ENCODE results near the gene SSBP4.
"Not testable (repeated sequence)": the region's sequence is repeated elsewhere in the genome, so short reads cannot be mapped to it uniquely, and the experiment has no call there.

SSBP4 gene

DNA sequence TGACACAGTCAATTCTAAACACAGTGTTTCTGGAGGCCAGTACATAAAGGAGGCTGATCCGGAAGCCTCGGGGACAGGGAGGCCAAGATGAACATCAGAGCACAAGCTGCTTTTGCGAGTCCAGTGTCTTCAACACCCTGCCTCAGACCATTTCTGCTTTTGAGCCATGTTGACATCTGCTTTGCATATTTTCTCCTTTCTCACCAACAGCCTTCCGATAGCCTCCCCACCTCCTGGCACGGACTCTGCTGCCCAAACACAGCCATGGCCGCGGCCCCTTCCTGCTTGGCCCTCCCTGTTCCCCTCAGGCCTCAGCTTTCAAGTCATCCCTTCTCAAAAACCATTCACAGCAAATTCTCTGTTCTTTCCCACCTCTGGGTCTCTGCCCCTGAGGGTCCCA lies 25.4 kb upstream of the SSBP4 start:
- no peaks in the 10 kb centered on the region for H3K9me3 ChIP-seq (ENCODE audit: control insufficient read depth, insufficient read depth, low read length)
- H3K27ac ChIP-seq (ENCODE audit: low read length): no peak overlapping the region
- WGBS (ENCODE audit: insufficient coverage, insufficient read length): no CpG with 5 or more reads among the region's 7 CpGs

DNA sequence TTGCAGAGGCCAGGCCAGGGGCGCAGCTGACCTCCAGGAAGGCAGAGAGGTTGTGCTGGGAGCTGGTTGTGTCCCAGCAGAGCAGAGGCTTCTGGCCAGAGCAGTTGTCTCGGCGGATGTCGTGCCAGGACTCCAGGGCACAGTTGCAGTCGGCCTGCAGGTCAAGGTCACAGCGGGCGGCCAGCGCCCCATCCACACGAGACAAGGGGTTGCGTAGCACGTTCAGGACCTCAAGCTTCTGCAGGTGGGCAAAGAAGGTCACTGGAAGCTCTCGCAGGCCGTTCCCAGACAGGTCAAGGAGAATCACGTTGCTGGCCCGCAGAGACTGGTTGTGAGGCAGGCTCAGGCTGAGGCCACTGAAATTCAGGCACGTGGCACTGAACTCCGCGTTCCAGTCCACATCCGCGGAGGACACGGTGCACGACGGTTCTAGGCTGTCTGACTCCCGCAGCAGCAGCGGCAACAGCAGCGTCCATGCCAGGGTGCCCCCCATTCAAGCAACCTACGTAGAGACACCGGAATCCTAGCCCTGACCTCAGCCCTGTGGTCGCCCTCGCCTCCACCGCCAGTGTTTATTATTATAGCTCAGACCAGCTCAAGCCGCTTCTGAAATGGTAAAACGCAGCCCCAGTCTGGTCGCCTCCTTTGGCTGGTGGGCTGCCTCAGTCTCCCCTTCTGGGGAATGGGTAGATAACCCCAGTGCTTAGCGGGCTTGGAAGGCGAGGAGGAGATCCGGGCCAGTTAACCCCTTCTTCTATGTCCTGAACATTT lies 22.5 kb upstream of the SSBP4 start:
- Histone ChIP-seq H3K27me3 (ENCODE audit: control insufficient read depth, insufficient read depth, low read length) (no peaks in the 10 kb centered on the region), H3K9me3 (ENCODE audit: control insufficient read depth, insufficient read depth, low read length) (no peaks in the 10 kb centered on the region), H3K27ac (ENCODE audit: low read length) (no peak overlapping the region), H3K36me3 (ENCODE audit: control insufficient read depth, insufficient read depth, low read length) (no peaks in the 10 kb centered on the region), H3K4me3 (ENCODE audit: low read length) (no peak overlapping the region), H3K4me1 (ENCODE audit: control insufficient read depth, insufficient read depth, low read length) (peaks cover 3% of the 10 kb centered on the region)
- no CpG with 5 or more reads among the region's 37 CpGs for WGBS (ENCODE audit: insufficient coverage, insufficient read length)
- DNase-seq (ENCODE audit: low read depth, low spot score): no peak

More for the DNA sequence above, 25.4 kb upstream of the SSBP4 start:
- DNase-seq (ENCODE audit: low read depth, low spot score): no peak
- Histone ChIP-seq H3K36me3 (ENCODE audit: control insufficient read depth, insufficient read depth, low read length) (no peaks in the 10 kb centered on the region), H3K4me1 (ENCODE audit: control insufficient read depth, insufficient read depth, low read length) (peaks cover 3% of the 10 kb centered on the region), H3K4me3 (ENCODE audit: low read length) (no peak overlapping the region), H3K27me3 (ENCODE audit: control insufficient read depth, insufficient read depth, low read length) (no peaks in the 10 kb centered on the region)

DNA sequence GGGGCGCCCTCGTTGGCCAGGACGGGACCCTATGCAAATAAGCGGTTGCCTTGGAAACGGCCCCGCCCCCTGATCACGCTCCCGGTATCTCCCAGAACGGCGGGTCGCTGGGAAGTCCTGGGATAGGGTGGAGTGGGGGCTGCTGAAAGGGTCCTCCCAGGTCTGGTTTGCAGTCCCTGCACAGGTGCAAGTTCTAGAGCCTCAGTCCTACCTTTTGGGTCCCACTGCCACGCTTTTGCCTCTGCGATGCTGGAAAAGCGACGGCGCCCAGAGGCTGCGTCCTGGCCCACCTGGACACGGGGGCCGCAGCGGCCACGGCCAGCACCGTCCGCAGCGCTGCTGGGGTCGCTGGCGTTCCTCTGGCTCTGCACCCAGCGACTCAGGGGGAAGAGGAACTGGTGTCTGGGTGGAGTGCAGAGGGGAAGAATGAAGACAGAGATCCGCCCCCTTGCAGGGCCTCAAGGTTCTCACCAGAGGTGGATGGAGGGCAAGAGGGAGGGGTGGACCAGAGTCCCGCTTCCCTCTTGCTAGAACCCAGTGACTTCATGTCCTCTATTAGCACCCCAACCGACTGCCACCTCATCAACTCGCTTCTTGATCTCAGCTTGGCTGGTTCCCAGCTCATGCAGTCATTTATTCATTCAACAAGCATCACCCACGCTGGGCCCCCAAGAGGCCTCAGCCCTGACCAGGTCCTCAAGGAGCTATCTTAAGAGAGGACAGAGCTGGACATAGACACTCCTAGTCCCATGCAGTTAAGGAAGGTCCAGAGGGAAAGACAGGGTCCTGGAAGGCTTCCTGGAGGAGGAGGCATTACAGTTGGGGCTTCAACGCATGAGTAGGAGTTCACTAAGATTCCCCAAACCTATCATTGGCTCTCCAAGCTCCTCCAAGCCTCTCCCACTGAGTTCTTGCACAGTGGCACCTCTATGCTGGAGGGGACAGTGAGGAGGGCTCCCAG lies 21.7 kb upstream of the SSBP4 start, which contains the start of gene LRRC25:
TSS of gene LRRC25 (minus strand) at position 381 of the 961 bp plus-strand sequence. CDS start 659 bp downstream, outside the sequence.
- no peaks in the 10 kb centered on the region for H3K9me3 ChIP-seq (ENCODE audit: control insufficient read depth, insufficient read depth, low read length)
- H3K27ac ChIP-seq (ENCODE audit: low read length): no peak within 1 kb of the TSS
- H3K27me3 ChIP-seq (ENCODE audit: control insufficient read depth, insufficient read depth, low read length): no peaks in the 10 kb centered on the region
- no peaks in the 10 kb centered on the region for H3K36me3 ChIP-seq (ENCODE audit: control insufficient read depth, insufficient read depth, low read length)
- WGBS (ENCODE audit: insufficient coverage, insufficient read length): no CpG with 5 or more reads among the region's 33 CpGs
- peaks cover 3% of the 10 kb centered on the region for H3K4me1 ChIP-seq (ENCODE audit: control insufficient read depth, insufficient read depth, low read length)
- H3K4me3 ChIP-seq (ENCODE audit: low read length): peak within 1 kb of the TSS; percentile 15; the same call in 1 of the 2 replicates
- DNase-seq (ENCODE audit: low read depth, low spot score): no peak

GRCh38 chr19:18399008-18399407 lies 20.2 kb upstream of the SSBP4 start:
- Histone ChIP-seq H3K36me3 (ENCODE audit: control insufficient read depth, insufficient read depth, low read length) (no peaks in the 10 kb centered on the region), H3K27ac (ENCODE audit: low read length) (no peak overlapping the region), H3K4me1 (ENCODE audit: control insufficient read depth, insufficient read depth, low read length) (peaks cover 3% of the 10 kb centered on the region), H3K27me3 (ENCODE audit: control insufficient read depth, insufficient read depth, low read length) (no peaks in the 10 kb centered on the region), H3K4me3 (ENCODE audit: low read length) (no peak overlapping the region), H3K9me3 (ENCODE audit: control insufficient read depth, insufficient read depth, low read length) (no peaks in the 10 kb centered on the region)
- no CpG with 5 or more reads among the region's 6 CpGs for WGBS (ENCODE audit: insufficient coverage, insufficient read length)
- no peak for DNase-seq (ENCODE audit: low read depth, low spot score)

GRCh38 chr19:18401580-18402112 lies 17.6 kb upstream of the SSBP4 start:
- no peak for DNase-seq (ENCODE audit: low read depth, low spot score)
- no CpG with 5 or more reads among the region's 7 CpGs for WGBS (ENCODE audit: insufficient coverage, insufficient read length)
- H3K27ac ChIP-seq (ENCODE audit: low read length): no peak overlapping the region

DNA sequence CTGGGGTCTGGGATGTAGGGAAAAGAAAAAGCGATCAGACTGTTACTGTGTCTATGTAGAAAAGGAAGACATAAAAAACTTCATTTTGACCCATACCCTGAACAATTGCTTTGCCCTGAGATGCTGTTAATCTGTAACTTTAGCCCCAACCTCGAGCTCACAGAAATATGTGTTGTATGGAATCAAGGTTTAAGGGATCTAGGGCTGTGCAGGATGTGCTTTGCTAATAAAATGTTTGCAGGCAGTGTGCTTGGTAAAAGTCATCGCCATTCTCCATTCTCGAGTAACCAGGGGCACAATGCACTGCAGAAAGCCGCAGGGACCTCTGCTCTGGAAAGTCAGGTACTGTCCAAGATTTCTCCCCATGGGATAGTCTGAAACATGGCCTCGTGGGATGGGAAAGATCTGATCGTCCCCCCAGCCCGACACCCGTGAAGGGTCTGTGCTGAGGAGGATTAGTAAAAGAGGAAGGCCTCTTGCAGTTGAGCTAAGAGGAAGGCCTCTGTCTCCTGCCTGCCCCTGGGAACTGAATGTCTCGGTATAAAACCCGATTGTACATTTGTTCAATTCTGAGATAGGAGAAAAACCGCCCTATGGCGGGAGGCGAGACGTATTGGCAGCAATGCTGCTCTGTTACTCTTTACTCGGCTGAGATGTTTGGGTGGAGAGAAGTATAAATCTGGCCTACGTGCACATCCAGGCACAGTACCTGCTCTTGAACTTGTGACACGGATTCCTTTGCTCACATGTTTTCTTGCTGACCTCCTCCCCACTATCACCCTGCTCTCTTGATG lies 16.5 kb upstream of the SSBP4 start:
- not testable (repeated sequence) for H3K9me3 ChIP-seq (ENCODE audit: control insufficient read depth, insufficient read depth, low read length); DNase-seq (ENCODE audit: low read depth, low spot score); H3K36me3 ChIP-seq (ENCODE audit: control insufficient read depth, insufficient read depth, low read length); H3K27me3 ChIP-seq (ENCODE audit: control insufficient read depth, insufficient read depth, low read length); H3K4me1 ChIP-seq (ENCODE audit: control insufficient read depth, insufficient read depth, low read length); H3K4me3 ChIP-seq (ENCODE audit: low read length); H3K27ac ChIP-seq (ENCODE audit: low read length)
- no CpG with 5 or more reads among the region's 18 CpGs for WGBS (ENCODE audit: insufficient coverage, insufficient read length)

More at GRCh38 chr19:18401580-18402112, 17.6 kb upstream of the SSBP4 start:
- no peak overlapping the region for H3K4me3 ChIP-seq (ENCODE audit: low read length)
- H3K4me1 ChIP-seq (ENCODE audit: control insufficient read depth, insufficient read depth, low read length): peaks cover 3% of the 10 kb centered on the region
- no peaks in the 10 kb centered on the region for H3K27me3 ChIP-seq (ENCODE audit: control insufficient read depth, insufficient read depth, low read length)
- H3K36me3 ChIP-seq (ENCODE audit: control insufficient read depth, insufficient read depth, low read length): no peaks in the 10 kb centered on the region
- H3K9me3 ChIP-seq (ENCODE audit: control insufficient read depth, insufficient read depth, low read length): no peaks in the 10 kb centered on the region

GRCh38 chr19:18405754-18406153 lies 13.4 kb upstream of the SSBP4 start:
- H3K27ac ChIP-seq (ENCODE audit: low read length); H3K27me3 ChIP-seq (ENCODE audit: control insufficient read depth, insufficient read depth, low read length); DNase-seq (ENCODE audit: low read depth, low spot score); H3K4me3 ChIP-seq (ENCODE audit: low read length); H3K36me3 ChIP-seq (ENCODE audit: control insufficient read depth, insufficient read depth, low read length); H3K4me1 ChIP-seq (ENCODE audit: control insufficient read depth, insufficient read depth, low read length); H3K9me3 ChIP-seq (ENCODE audit: control insufficient read depth, insufficient read depth, low read length): not testable (repeated sequence)
- no CpG with 5 or more reads among the region's 11 CpGs for WGBS (ENCODE audit: insufficient coverage, insufficient read length)

DNA sequence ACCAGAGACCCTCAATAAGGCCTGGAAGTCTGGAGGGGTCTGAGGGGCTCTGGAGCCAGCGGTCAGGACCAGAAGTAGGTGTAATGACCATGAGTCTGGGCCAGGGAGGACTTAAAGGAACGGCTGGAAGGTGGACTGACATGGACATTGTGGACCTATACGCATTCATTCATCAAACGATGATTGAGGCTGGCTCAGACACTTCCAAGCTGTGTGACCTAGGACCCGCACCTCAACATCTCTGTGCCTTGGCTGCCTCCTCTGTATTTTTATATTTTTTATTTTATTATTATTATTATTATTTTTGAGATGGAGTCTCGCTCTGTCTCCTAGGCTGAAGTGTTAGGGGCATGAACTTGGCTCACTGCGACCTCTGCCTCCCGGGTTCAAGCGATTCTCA lies 12.4 kb upstream of the SSBP4 start:
- H3K27ac ChIP-seq (ENCODE audit: low read length): no peak overlapping the region
- no peaks in the 10 kb centered on the region for H3K9me3 ChIP-seq (ENCODE audit: control insufficient read depth, insufficient read depth, low read length)
- WGBS (ENCODE audit: insufficient coverage, insufficient read length): no CpG with 5 or more reads among the region's 9 CpGs
- no peak overlapping the region for H3K4me3 ChIP-seq (ENCODE audit: low read length)
- H3K27me3 ChIP-seq (ENCODE audit: control insufficient read depth, insufficient read depth, low read length): no peaks in the 10 kb centered on the region
- DNase-seq (ENCODE audit: low read depth, low spot score): no peak
- H3K36me3 ChIP-seq (ENCODE audit: control insufficient read depth, insufficient read depth, low read length): no peaks in the 10 kb centered on the region
- H3K4me1 ChIP-seq (ENCODE audit: control insufficient read depth, insufficient read depth, low read length): no peaks in the 10 kb centered on the region

DNA sequence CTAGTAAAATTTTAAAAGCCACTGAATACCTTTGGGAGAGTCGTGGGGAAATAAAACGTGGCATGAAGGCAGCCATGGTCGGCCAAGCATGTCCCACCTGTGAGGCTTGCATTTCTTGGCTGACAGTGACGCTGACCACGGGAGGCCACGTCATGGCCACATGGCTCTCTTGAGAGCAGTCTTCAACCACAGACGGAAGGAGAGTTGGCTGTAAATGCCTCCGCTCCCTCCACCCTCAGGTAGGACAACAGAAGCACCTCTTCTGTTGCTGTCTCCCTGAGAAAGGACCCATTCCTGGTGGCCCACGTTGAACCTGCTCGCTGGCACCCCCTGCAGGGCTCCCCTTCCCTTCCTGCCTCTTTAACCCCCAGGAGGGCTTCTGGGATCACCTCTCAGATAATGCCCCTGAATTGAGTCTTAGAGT lies 11.1 kb upstream of the SSBP4 start:
- no peak overlapping the region for H3K4me3 ChIP-seq (ENCODE audit: low read length)
- no peaks in the 10 kb centered on the region for H3K4me1 ChIP-seq (ENCODE audit: control insufficient read depth, insufficient read depth, low read length)
- H3K27ac ChIP-seq (ENCODE audit: low read length): no peak overlapping the region
- no peaks in the 10 kb centered on the region for H3K36me3 ChIP-seq (ENCODE audit: control insufficient read depth, insufficient read depth, low read length)
- WGBS (ENCODE audit: insufficient coverage, insufficient read length): no CpG with 5 or more reads among the region's 10 CpGs
- H3K27me3 ChIP-seq (ENCODE audit: control insufficient read depth, insufficient read depth, low read length): no peaks in the 10 kb centered on the region
- DNase-seq (ENCODE audit: low read depth, low spot score): no peak
- H3K9me3 ChIP-seq (ENCODE audit: control insufficient read depth, insufficient read depth, low read length): no peaks in the 10 kb centered on the region

Measured in iPS DF 6.9 (cell line).